Activated gamma-delta T cell treated with anti-CD3 and anti-CD28 coated beads, Interleukin-2, amount 50 U/mL, for 16 hours (primary cell): ENCODE results near the gene SMAD3.

ENCODE experiments used
- DNase-seq: peaks from one replicate; pipeline ENCODE4 v3.0.0-alpha.2; 2020; ENCODE audit warnings: low read depth

The SMAD3 gene

GRCh38 chr15:67127965-67128364 is 62.6 kb downstream of the SMAD3 start:
- DNase-seq, result no peak

GRCh38 chr15:67130166-67130565 is 64.8 kb downstream of the SMAD3 start:
- DNase-seq, result no peak

GRCh38 chr15:67130673-67131601 is 65.5 kb downstream of the SMAD3 start:
- no peak for DNase-seq

- no peak for DNase-seq
Observed at GRCh38 chr15:67132276-67132675, 66.9 kb downstream of the SMAD3 start.

- no peak for DNase-seq
Observed at GRCh38 chr15:67133026-67133425, 67.6 kb downstream of the SMAD3 start.

GRCh38 chr15:67133738-67134066 is 68.3 kb downstream of the SMAD3 start:
- DNase-seq, result no peak

- peak; percentile 58 for DNase-seq
Observed at GRCh38 chr15:67134067-67134838, 68.9 kb downstream of the SMAD3 start.

- DNase-seq, result no peak
Observed at GRCh38 chr15:67134871-67135492, 69.6 kb downstream of the SMAD3 start.

GRCh38 chr15:67135494-67135893 is 70.1 kb downstream of the SMAD3 start:
- DNase-seq, result no peak

- no peak for DNase-seq
Observed at GRCh38 chr15:67136802-67137201, 71.4 kb downstream of the SMAD3 start.

GRCh38 chr15:67137319-67137718 is 71.9 kb downstream of the SMAD3 start:
- no peak for DNase-seq

- no peak for DNase-seq
Observed at GRCh38 chr15:67137951-67138848, 72.8 kb downstream of the SMAD3 start.

- no peak for DNase-seq
Observed at GRCh38 chr15:67138891-67139855, 73.8 kb downstream of the SMAD3 start.

GRCh38 chr15:67140078-67140833 is 74.9 kb downstream of the SMAD3 start:
- no peak for DNase-seq

- no peak for DNase-seq
Observed at GRCh38 chr15:67142092-67142766, 76.8 kb downstream of the SMAD3 start.

- DNase-seq, result no peak
Observed at GRCh38 chr15:67142767-67143100, 77.3 kb downstream of the SMAD3 start.

GRCh38 chr15:67143646-67144045 is 78.2 kb downstream of the SMAD3 start:
- DNase-seq, result no peak

GRCh38 chr15:67144609-67145311 is 79.4 kb downstream of the SMAD3 start:
- DNase-seq, result no peak

- DNase-seq, result no peak
Observed at GRCh38 chr15:67145312-67145610, 79.9 kb downstream of the SMAD3 start.
